H1 (cell line): ENCODE measurements around the gene OGDH. TPM values are rescaled to one million over a fixed set of nuclear protein-coding genes. Genes with fewer than 3 reads are reported as not detected.

Source experiments
- CTCF ChIA-PET: fragments of 300-600 bp; sonication (Branson Sonifier 250); formaldehyde crosslinking; loops from one replicate; lab custom pipeline; 2021; ENCODE audit not compliant: partially characterized antibody; lab: Charles Lee
- POLR2A ChIA-PET: fragments of 300-600 bp; sonication (Branson Sonifier 250); formaldehyde crosslinking; loops from one replicate; lab custom pipeline; 2021; ENCODE audit warnings: inconsistent platforms; ENCODE audit not compliant: partially characterized antibody; lab: Charles Lee
- DNase-seq, 2 experiments: peaks; one replicate each; pipeline versions ENCODE4 v3.0.0 to v3.0.0-alpha.2; 2010 to 2022; ENCODE audit warnings: low spot score in 2 of 2, low read depth in 1 of 2, mixed read lengths in 1 of 2
- FAIRE-seq: peaks from 2 replicates; lab custom pipeline; 2011; peaks lifted over from hg19 to GRCh38; lab: Jason Lieb, UNC
- H2AFZ ChIP-seq: 2 replicates; pipeline ENCODE4 v1.8.1; 2012; ENCODE audit warnings: low read length, inconsistent platforms
- H2AK5ac ChIP-seq: 2 replicates; pipeline ENCODE4 v1.6.1; 2013; ENCODE audit warnings: low read depth, low read length
- H2BK120ac ChIP-seq: replicated peaks from 2 replicates; pipeline ENCODE3; 2013; ENCODE audit warnings: low read depth, low read length, inconsistent platforms
- H2BK12ac ChIP-seq: 2 replicates; pipeline ENCODE4 v1.6.1; 2013; ENCODE audit warnings: low read depth, low read length
- H2BK15ac ChIP-seq: 2 replicates; pipeline ENCODE4 v1.6.1; 2013; ENCODE audit warnings: low read length
- H2BK20ac ChIP-seq: 2 replicates; pipeline ENCODE4 v1.6.1; 2013; ENCODE audit warnings: low read length
- H2BK5ac ChIP-seq: 2 replicates; pipeline ENCODE4 v1.6.1; 2013; ENCODE audit warnings: low read depth, low read length
- H3K14ac ChIP-seq: 2 replicates; pipeline ENCODE4 v1.6.1; 2013; ENCODE audit warnings: inconsistent platforms; ENCODE audit not compliant: insufficient read length
- H3K18ac ChIP-seq: 2 replicates; pipeline ENCODE4 v1.6.1; 2013; ENCODE audit warnings: low read length; ENCODE audit errors: extremely low read depth
- H3K23ac ChIP-seq: 2 replicates; pipeline ENCODE4 v1.6.1; 2013; ENCODE audit warnings: inconsistent platforms; ENCODE audit not compliant: insufficient read length
- H3K23me2 ChIP-seq: 2 replicates; pipeline ENCODE4 v1.6.1; 2013; ENCODE audit warnings: low read depth, low read length
- H3K27ac ChIP-seq: 2 replicates; pipeline ENCODE4 v1.6.1; 2011; ENCODE audit warnings: low read depth, low read length, inconsistent platforms
- H3K27me3 ChIP-seq, 4 experiments: replicated peaks in 1 of 4; 1 replicate in 1 of 4; 2 replicates in 3 of 4; pipeline versions ENCODE4 v1.6.1 to v1.8.1; 2011 to 2013; ENCODE audit warnings: low read length in 3 of 4, mild to moderate bottlenecking in 3 of 4, inconsistent platforms in 2 of 4, mixed read lengths in 2 of 4, moderate library complexity in 1 of 4; ENCODE audit not compliant: control insufficient read depth in 3 of 4, insufficient read depth in 3 of 4; ENCODE audit errors: extremely low read depth in 1 of 4
- H3K36me3 ChIP-seq, 4 experiments: 2 replicates each; pipeline versions ENCODE4 v1.6.1 to v1.8.1; 2011 to 2013; ENCODE audit warnings: mild to moderate bottlenecking in 4 of 4, low read length in 3 of 4, moderate library complexity in 2 of 4, control low read depth in 1 of 4, inconsistent platforms in 1 of 4; ENCODE audit not compliant: insufficient read depth in 4 of 4, control insufficient read depth in 2 of 4
- H3K4ac ChIP-seq: replicated peaks from 2 replicates; pipeline ENCODE3; 2013; ENCODE audit warnings: low read length, low read depth, mixed read lengths, inconsistent platforms; ENCODE audit not compliant: insufficient read length
- H3K4me1 ChIP-seq, 4 experiments: replicated peaks in 1 of 4; 1 replicate in 1 of 4; 2 replicates in 3 of 4; pipeline versions ENCODE4 v1.6.1 to v1.8.1; 2011 to 2013; ENCODE audit warnings: low read length in 3 of 4, inconsistent platforms in 2 of 4, mixed read lengths in 1 of 4; ENCODE audit not compliant: insufficient read depth in 4 of 4, control insufficient read depth in 3 of 4
- H3K4me2 ChIP-seq, 2 experiments: 2 replicates each; pipeline versions ENCODE4 v1.6.1 to v1.8.1; 2011 to 2013; ENCODE audit warnings: low read depth in 2 of 2, low read length in 2 of 2, control low read depth in 1 of 2, inconsistent platforms in 1 of 2, mild to moderate bottlenecking in 1 of 2; ENCODE audit not compliant: insufficient read depth in 1 of 2
- H3K4me3 ChIP-seq, 4 experiments: fragments of 200-600, 300-600 bp in 1 of 4; sonication (generic), shearing (Covaris generic), sonication (Bioruptor Twin) in 1 of 4; 2 replicates each; pipeline versions ENCODE4 v1.5.1 to v1.8.1; 2011 to 2016; ENCODE audit warnings: low read length in 4 of 4, low read depth in 3 of 4, control low read depth in 2 of 4, inconsistent platforms in 2 of 4, mild to moderate bottlenecking in 2 of 4, mixed read lengths in 1 of 4, moderate library complexity in 1 of 4; ENCODE audit not compliant: insufficient read depth in 2 of 4; ENCODE audit errors: extremely low read depth in 1 of 4
- H3K56ac ChIP-seq: replicated peaks from 2 replicates; pipeline ENCODE3; 2013; ENCODE audit warnings: low read depth, mild to moderate bottlenecking, mixed read lengths, low read length, inconsistent platforms; ENCODE audit not compliant: insufficient read length
- H3K79me1 ChIP-seq: 2 replicates; pipeline ENCODE4 v1.6.1; 2013; ENCODE audit warnings: low read depth, low read length, control low read depth
- H3K79me2 ChIP-seq, 2 experiments: 2 replicates each; pipeline versions ENCODE4 v1.6.1 to v1.8.1; 2012 to 2013; ENCODE audit warnings: low read length in 2 of 2, mild to moderate bottlenecking in 2 of 2, inconsistent platforms in 1 of 2; ENCODE audit not compliant: insufficient read depth in 2 of 2, control insufficient read depth in 1 of 2
- H3K9ac ChIP-seq, 4 experiments: replicated peaks in 1 of 4; 1 replicate in 1 of 4; 2 replicates in 3 of 4; pipeline versions ENCODE4 v1.6.1 to v1.8.1; 2011 to 2013; ENCODE audit warnings: low read depth in 3 of 4, low read length in 3 of 4, control low read depth in 2 of 4, mild to moderate bottlenecking in 2 of 4, moderate library complexity in 2 of 4, inconsistent platforms in 1 of 4; ENCODE audit errors: extremely low read depth in 1 of 4
- H3K9me3 ChIP-seq, 2 experiments: 2 replicates each; pipeline versions ENCODE4 v1.6.1 to v1.8.1; 2012 to 2013; ENCODE audit warnings: mild to moderate bottlenecking in 2 of 2, moderate library complexity in 2 of 2, control low read depth in 1 of 2, inconsistent platforms in 1 of 2, low read depth in 1 of 2, low read length in 1 of 2, mixed read lengths in 1 of 2; ENCODE audit not compliant: insufficient read depth in 2 of 2
- H4K20me1 ChIP-seq, 2 experiments: replicated peaks in 1 of 2; 2 replicates each; pipeline versions ENCODE3 to v1.8.1; 2011 to 2013; ENCODE audit warnings: inconsistent platforms in 2 of 2, low read length in 2 of 2, mild to moderate bottlenecking in 1 of 2; ENCODE audit not compliant: insufficient read depth in 2 of 2, control insufficient read depth in 1 of 2
- H4K5ac ChIP-seq: 2 replicates; pipeline ENCODE4 v1.6.1; 2013; ENCODE audit warnings: low read length, low read depth, mixed read lengths, inconsistent platforms; ENCODE audit not compliant: insufficient read length
- H4K8ac ChIP-seq: 2 replicates; pipeline ENCODE4 v1.8.0; 2013; ENCODE audit warnings: mild to moderate bottlenecking, moderate library complexity, low read length, inconsistent platforms; ENCODE audit not compliant: insufficient read depth; ENCODE audit errors: extremely low read depth
- H4K91ac ChIP-seq: replicated peaks from 2 replicates; pipeline ENCODE3; 2013; ENCODE audit warnings: low read length, mixed read lengths, inconsistent platforms; ENCODE audit not compliant: insufficient read length
- CEBPB ChIP-seq: IDR thresholded peaks from 2 replicates; pipeline ENCODE4 v1.6.1; 2012; ENCODE audit warnings: low read depth, low read length
- CREB1 ChIP-seq: IDR thresholded peaks from 2 replicates; pipeline ENCODE4 v1.6.1; 2012; ENCODE audit warnings: inconsistent platforms
- GTF2F1 ChIP-seq: IDR thresholded peaks from 2 replicates; pipeline ENCODE4 v1.6.1; 2012; ENCODE audit warnings: low read depth, low read length, improper control_type of control experiment, borderline replicate concordance
- SIX5 ChIP-seq: IDR thresholded peaks from 2 replicates; pipeline ENCODE4 v1.6.1; 2011; ENCODE audit warnings: mild to moderate bottlenecking, low read depth, low read length
- WGBS, 2 experiments: shearing (Covaris generic) in 1 of 2; methylation state at CpG; one replicate each; pipeline versions ENCODE4 v1.1.6 to v1.1.7; 2013 to 2015; ENCODE audit warnings: low lambda C conversion rate in 2 of 2, mixed read lengths in 2 of 2, inconsistent platforms in 1 of 2, low coverage in 1 of 2, missing lambda C conversion rate in 1 of 2; ENCODE audit not compliant: insufficient replicate concordance in 2 of 2, insufficient coverage in 1 of 2, insufficient read length in 1 of 2; ENCODE audit errors: extremely low coverage in 1 of 2, missing lambda C conversion rate in 1 of 2; 5-methylcytosine and 5-hydroxymethylcytosine counted together
- polyA plus RNA-seq, 7 experiments: library from polyadenylated mRNA; depleted of rRNA in 3 of 7; stranded (reverse) in 5 of 7; unstranded in 2 of 7; fragments of >200 nt in 5 of 7; fragments of 200-250 nt in 2 of 7; gene quantifications; 1 replicate in 5 of 7; 2 replicates in 1 of 7; 4 replicates in 1 of 7; pipeline versions ENCODE4 v1.2.1 to v1.2.3, GENCODE V29; 2011 to 2013; ENCODE audit warnings: missing spikeins in 2 of 7, mixed read lengths in 2 of 7
- total RNA-seq: library from RNA; stranded (reverse); fragmentation: NEBNext Ultra II Directional; extraction: Animal tissue kit (Norgen Biotek cat#: 25700); gene quantifications from 2 replicates; pipeline ENCODE4 v1.2.1, GENCODE V29; 2021

OGDH gene
- total and polyA plus RNA-seq, 2 of the 8 experiments (the other 6 are each of a cell fraction or from before 2014, with no cell fraction given) = 71.6 to 91.6 TPM

- 59% methylated on average over 1 of the region's 1 CpG; no CpG with 5 or more reads in 1 of the 2 experiments for WGBS, 2 experiments
- H2AFZ ChIP-seq = no peak overlapping the region
- H3K36me3 ChIP-seq = peaks cover 0 to 16% (median 0%) of the 10 kb centered on the region in 4 experiments; a peak in 4 of 8 replicates
- H3K4me1 ChIP-seq = no peaks in the 10 kb centered on the region
- no peaks in the 10 kb centered on the region for H3K23me2 ChIP-seq
- H3K79me2 ChIP-seq = no peaks in the 10 kb centered on the region
- no peak overlapping the region for H3K23ac ChIP-seq
- CTCF ChIA-PET = no interaction called here
- no peaks in the 10 kb centered on the region for H3K27me3 ChIP-seq
- H2BK12ac ChIP-seq = no peak overlapping the region
- POLR2A ChIA-PET = interaction anchor here (1.0 kb wide), 1 partner anchor 25 kb away, joined by 3 read pairs; no protein-coding TSS in a partner anchor
- no peak overlapping the region for H4K5ac ChIP-seq
- H3K14ac ChIP-seq = no peak overlapping the region
- DNase-seq = no peak
- H4K91ac ChIP-seq = no peak overlapping the region
- H2BK20ac ChIP-seq = no peak overlapping the region
- no peak overlapping the region for H2BK5ac ChIP-seq
- no peak overlapping the region for H3K4ac ChIP-seq
- no peak overlapping the region for H3K56ac ChIP-seq
- H2BK120ac ChIP-seq = no peak overlapping the region
- no peak overlapping the region for H3K4me3 ChIP-seq
- TF ChIP-seq GTF2F1 (no peak), SIX5 (no peak), CREB1 (no peak), CEBPB (no peak)
- TF ChIP-seq, all 59 proteins: peak for 0
- Histone ChIP-seq H3K18ac (no peak overlapping the region), H3K27ac (no peak overlapping the region), H4K8ac (no peak overlapping the region), H3K4me2 (no peak overlapping the region), H3K9ac (no peak overlapping the region), H3K79me1 (no peaks in the 10 kb centered on the region; the same call in 1 of the 2 replicates), H2BK15ac (no peak overlapping the region), H2AK5ac (no peak overlapping the region), H4K20me1 (peaks cover 0 to 1% of the 10 kb centered on the region in 2 experiments), H3K9me3 (no peaks in the 10 kb centered on the region)
- FAIRE-seq = no peak
Observed at GRCh38 chr7:44685723-44686122, 79.3 kb downstream of the OGDH start.
